Endothelial cell of umbilical vein (primary cell): ENCODE measurements around the gene SMARCAL1. TPM values are rescaled to one million over a fixed set of nuclear protein-coding genes. Genes with fewer than 3 reads are reported as not detected.

Experiments used
- BruUV-seq: library from RNA; stranded (reverse); fragments of 400-500 nt; replicated peaks from 2 replicates; lab custom pipeline; 2021; lab: Mats Ljungman, UMichigan
- CTCF ChIA-PET: fragments of 300-600, 350-600 bp; sonication (Branson Sonifier 250); formaldehyde crosslinking; loops from one replicate; lab custom pipeline; 2021; ENCODE audit warnings: antibody characterized with exemption, inconsistent platforms; lab: Charles Lee
- POLR2A ChIA-PET: fragments of 300-600, 350-600 bp; sonication (Branson Sonifier 250); formaldehyde crosslinking; loops from one replicate; lab custom pipeline; 2021; ENCODE audit warnings: antibody characterized with exemption, inconsistent platforms; lab: Charles Lee
- DNase-seq: peaks from one replicate; pipeline ENCODE4 v3.0.0-alpha.2; 2011; ENCODE audit warnings: low read depth, low spot score
- FAIRE-seq: peaks from 2 replicates; lab custom pipeline; 2011; peaks lifted over from hg19 to GRCh38; lab: Jason Lieb, UNC
- H2AFZ ChIP-seq: 2 replicates; pipeline ENCODE4 v1.6.0; 2012; ENCODE audit warnings: low read depth, low read length, control low read depth, inconsistent platforms
- H3K27ac ChIP-seq: 2 replicates; pipeline ENCODE4 v1.5.1; 2011; ENCODE audit warnings: low read depth, mild to moderate bottlenecking, control low read depth, low read length, moderate library complexity; ENCODE audit not compliant: insufficient read depth
- H3K27me3 ChIP-seq, 2 experiments: 2 replicates each; pipeline versions ENCODE4 v1.6.0 to v1.6.1; 2011; ENCODE audit warnings: low read length in 2 of 2, mixed read lengths in 1 of 2; ENCODE audit not compliant: control insufficient read depth in 2 of 2, insufficient read depth in 2 of 2
- H3K36me3 ChIP-seq, 2 experiments: 2 replicates in 1 of 2; 3 replicates in 1 of 2; pipeline ENCODE4 v1.5.1; 2011; ENCODE audit warnings: low read length in 2 of 2, mild to moderate bottlenecking in 1 of 2, moderate library complexity in 1 of 2; ENCODE audit not compliant: control insufficient read depth in 2 of 2, insufficient read depth in 2 of 2; ENCODE audit errors: extremely low read depth in 1 of 2
- H3K4me1 ChIP-seq: 3 replicates; pipeline ENCODE4 v1.5.1; 2011; ENCODE audit warnings: mild to moderate bottlenecking, low read length; ENCODE audit not compliant: control insufficient read depth, insufficient read depth; ENCODE audit errors: extremely low read depth
- H3K4me2 ChIP-seq: 2 replicates; pipeline ENCODE4 v1.6.1; 2011; ENCODE audit warnings: low read length, control low read depth, mixed read lengths; ENCODE audit not compliant: insufficient read depth
- H3K4me3 ChIP-seq, 3 experiments: fragments of 200-600 bp in 1 of 3; sonication (generic), shearing (Covaris generic) in 1 of 3; replicated peaks in 1 of 3; 2 replicates each; pipeline ENCODE4 v1.5.1; 2011 to 2016; ENCODE audit warnings: control low read depth in 3 of 3, low read length in 3 of 3, mild to moderate bottlenecking in 2 of 3, inconsistent platforms in 1 of 3, low read depth in 1 of 3, moderate library complexity in 1 of 3; ENCODE audit not compliant: insufficient read depth in 1 of 3
- H3K79me2 ChIP-seq: 2 replicates; pipeline ENCODE4 v1.6.0; 2012; ENCODE audit warnings: low read length, inconsistent platforms; ENCODE audit not compliant: control insufficient read depth, insufficient read depth
- H3K9ac ChIP-seq: replicated peaks from 2 replicates; pipeline ENCODE3; 2011; ENCODE audit warnings: low read length, control low read depth; ENCODE audit not compliant: insufficient read depth; ENCODE audit errors: extremely low read depth
- H3K9me1 ChIP-seq: replicated peaks from 3 replicates; pipeline ENCODE4 v1.6.0; 2011; ENCODE audit warnings: mild to moderate bottlenecking, low read length; ENCODE audit not compliant: control insufficient read depth, insufficient read depth; ENCODE audit errors: extremely low read depth
- H3K9me3 ChIP-seq: replicated peaks from 2 replicates; pipeline ENCODE4 v1.5.1; 2012; ENCODE audit warnings: low read length, inconsistent platforms; ENCODE audit not compliant: control insufficient read depth, insufficient read depth
- H4K20me1 ChIP-seq: replicated peaks from 2 replicates; pipeline ENCODE3; 2011; ENCODE audit warnings: mild to moderate bottlenecking, low read length; ENCODE audit not compliant: control insufficient read depth, insufficient read depth; ENCODE audit errors: extremely low read depth
- EZH2 ChIP-seq: IDR thresholded peaks from 2 replicates; pipeline ENCODE4 v1.6.1; 2012; ENCODE audit warnings: borderline replicate concordance, low read depth, mild to moderate bottlenecking, moderate library complexity, low read length, inconsistent platforms; ENCODE audit not compliant: severe bottlenecking
- FOS ChIP-seq: IDR thresholded peaks from 2 replicates; pipeline ENCODE4 v1.6.1; 2011; ENCODE audit warnings: mild to moderate bottlenecking, low read length, moderate library complexity, borderline replicate concordance; ENCODE audit not compliant: insufficient read depth
- GATA2 ChIP-seq: IDR thresholded peaks from 2 replicates; pipeline ENCODE4 v1.7.0; 2011; ENCODE audit warnings: low read depth, mild to moderate bottlenecking, moderate library complexity, mixed read lengths, low read length; ENCODE audit not compliant: insufficient read length, insufficient read depth
- JUN ChIP-seq: IDR thresholded peaks from 2 replicates; pipeline ENCODE4 v1.6.1; 2011; ENCODE audit warnings: borderline replicate concordance, low read depth; ENCODE audit not compliant: insufficient read length, insufficient read depth
- MYC ChIP-seq: IDR thresholded peaks from one replicate; pipeline ENCODE4 v1.6.1; 2011; ENCODE audit warnings: mild to moderate bottlenecking, low read depth, low read length
- POLR2A ChIP-seq: IDR thresholded peaks from 2 replicates; pipeline ENCODE4 v1.6.1; 2012; ENCODE audit warnings: low read depth, mild to moderate bottlenecking, control low read depth, low read length
- POLR2AphosphoS5 ChIP-seq: IDR thresholded peaks from 2 replicates; pipeline ENCODE4 v1.6.1; 2012; ENCODE audit warnings: low read depth, mild to moderate bottlenecking, control low read depth, low read length, moderate library complexity; ENCODE audit not compliant: insufficient read depth
- dilution Hi-C: fragments of 300-500 bp; cut with MboI; formaldehyde crosslinking; loops from one replicate; pipeline ENCODE4 v1.15.0; 2019; ENCODE audit warnings: low sequenced_read_pairs; ENCODE audit not compliant: extremely low pct_ligation_motif_present
- intact Hi-C: fragments of 100-400 bp; cut with micrococcal nuclease; formaldehyde crosslinking; loops from one replicate; pipeline ENCODE4 v1.10.0; 2022
- polyA plus RNA-seq, 4 experiments: library from polyadenylated mRNA; depleted of rRNA in 3 of 4; stranded (reverse) in 3 of 4; unstranded in 1 of 4; fragments of >200 nt; gene quantifications; 2 replicates each; pipeline versions ENCODE4 v1.2.1 to v1.2.3, GENCODE V29; 2011 to 2012; ENCODE audit warnings: missing spikeins in 1 of 4
- total RNA-seq: library from RNA; stranded (reverse); gene quantifications from 2 replicates; pipeline ENCODE4 v1.2.3, GENCODE V29; 2021
- TF ChIP-seq, protein P1 (sequence below), 2 donors: IDR thresholded peaks; 1 replicate in 1 of 2; 2 replicates in 1 of 2; pipeline ENCODE4 v1.5.1; 2011; ENCODE audit warnings: low read length in 2 of 2, mild to moderate bottlenecking in 2 of 2, moderate library complexity in 2 of 2, control low read depth in 1 of 2, inconsistent platforms in 1 of 2, low read depth in 1 of 2; ENCODE audit not compliant: insufficient read depth in 1 of 2; ENCODE audit errors: extremely low read depth in 1 of 2
- TF ChIP-seq, protein P2 (sequence below): IDR thresholded peaks from 2 replicates; pipeline ENCODE4 v1.6.1; 2011; ENCODE audit not compliant: insufficient read depth, insufficient read length

Gene SMARCAL1
- total and polyA plus RNA-seq, 2 donors (not counting 3 experiments of a cell fraction or from before 2014, with no cell fraction given) = 25.4 to 30.7 TPM

DNA sequence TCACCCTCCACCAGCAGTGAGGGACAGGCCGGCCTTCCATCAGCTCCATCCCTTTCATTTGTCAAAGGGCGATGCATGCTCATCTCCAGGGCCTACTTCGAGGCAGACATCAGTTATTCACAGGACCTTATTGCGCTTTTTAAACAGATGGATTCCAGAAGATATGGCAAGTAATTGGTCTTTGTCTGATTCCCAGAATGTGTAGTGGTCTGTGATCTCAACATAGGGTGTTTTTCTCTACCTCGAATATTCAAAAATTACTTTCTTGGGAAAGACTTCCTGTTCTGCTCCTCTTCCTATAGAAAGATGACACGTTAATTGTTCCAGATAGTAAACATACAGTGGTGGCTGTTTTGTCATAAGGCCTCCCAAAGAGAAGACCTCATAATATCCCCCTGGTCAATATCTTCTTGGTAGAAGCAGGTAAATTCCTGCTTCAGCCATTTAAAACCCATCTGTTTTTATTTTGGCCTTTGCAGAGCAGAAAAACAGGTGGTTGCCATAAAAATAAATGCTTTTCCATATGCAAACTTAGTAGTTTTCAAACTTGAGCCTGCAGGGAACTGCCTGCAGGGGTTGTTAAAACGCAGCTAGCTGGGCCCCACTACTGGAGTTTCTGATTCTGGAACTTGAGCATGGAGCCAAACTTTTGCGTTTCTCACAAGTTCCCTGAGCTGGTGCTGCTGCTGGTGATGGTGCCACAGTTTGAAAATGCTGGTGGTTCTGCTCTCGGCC is 8.2 kb downstream of the SMARCAL1 start:
- TF ChIP-seq FOS = no peak
- no peak for TF ChIP-seq POLR2A
- TF ChIP-seq MYC = no peak
- TF ChIP-seq JUN = no peak
- TF ChIP-seq, protein P1, sequence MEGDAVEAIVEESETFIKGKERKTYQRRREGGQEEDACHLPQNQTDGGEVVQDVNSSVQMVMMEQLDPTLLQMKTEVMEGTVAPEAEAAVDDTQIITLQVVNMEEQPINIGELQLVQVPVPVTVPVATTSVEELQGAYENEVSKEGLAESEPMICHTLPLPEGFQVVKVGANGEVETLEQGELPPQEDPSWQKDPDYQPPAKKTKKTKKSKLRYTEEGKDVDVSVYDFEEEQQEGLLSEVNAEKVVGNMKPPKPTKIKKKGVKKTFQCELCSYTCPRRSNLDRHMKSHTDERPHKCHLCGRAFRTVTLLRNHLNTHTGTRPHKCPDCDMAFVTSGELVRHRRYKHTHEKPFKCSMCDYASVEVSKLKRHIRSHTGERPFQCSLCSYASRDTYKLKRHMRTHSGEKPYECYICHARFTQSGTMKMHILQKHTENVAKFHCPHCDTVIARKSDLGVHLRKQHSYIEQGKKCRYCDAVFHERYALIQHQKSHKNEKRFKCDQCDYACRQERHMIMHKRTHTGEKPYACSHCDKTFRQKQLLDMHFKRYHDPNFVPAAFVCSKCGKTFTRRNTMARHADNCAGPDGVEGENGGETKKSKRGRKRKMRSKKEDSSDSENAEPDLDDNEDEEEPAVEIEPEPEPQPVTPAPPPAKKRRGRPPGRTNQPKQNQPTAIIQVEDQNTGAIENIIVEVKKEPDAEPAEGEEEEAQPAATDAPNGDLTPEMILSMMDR (IDR thresholded peaks at IDR 0.05; ENCODE audit: extremely low read depth in 1 of 2, insufficient read depth in 1 of 2, low read depth in 1 of 2, low read length in 2 of 2) = no peak
- TF ChIP-seq, protein P2, sequence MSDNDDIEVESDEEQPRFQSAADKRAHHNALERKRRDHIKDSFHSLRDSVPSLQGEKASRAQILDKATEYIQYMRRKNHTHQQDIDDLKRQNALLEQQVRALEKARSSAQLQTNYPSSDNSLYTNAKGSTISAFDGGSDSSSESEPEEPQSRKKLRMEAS = no peak
- no peak for TF ChIP-seq POLR2AphosphoS5
- TF ChIP-seq GATA2 = no peak
- TF ChIP-seq EZH2 = no peak
- no peak overlapping the region for H3K9ac ChIP-seq
- H3K9me1 ChIP-seq = no peaks in the 10 kb centered on the region
- intact Hi-C loops = no loop called here
- peaks cover 2% of the 10 kb centered on the region for H3K9me3 ChIP-seq
- dilution Hi-C loops = no loop called here
- H3K27me3 ChIP-seq = no peaks in the 10 kb centered on the region
- H3K27ac ChIP-seq = no peak overlapping the region
- H3K4me3 ChIP-seq = no peak overlapping the region
- no peaks in the 10 kb centered on the region for H4K20me1 ChIP-seq
- ChIA-PET CTCF (no interaction called here), POLR2A (no interaction called here)
- H3K36me3 ChIP-seq = peaks cover 11 to 35% of the 10 kb centered on the region in 2 experiments
- H2AFZ ChIP-seq = no peak overlapping the region
- DNase-seq = no peak
- no peak overlapping the region for H3K4me2 ChIP-seq
- no peaks in the 10 kb centered on the region for H3K79me2 ChIP-seq
- FAIRE-seq = no peak
- no TSS peak for BruUV-seq
- no peaks in the 10 kb centered on the region for H3K4me1 ChIP-seq
